OCI-M1 (cell line): ENCODE data around the gene CDC42EP5.

Source experiments
- DNase-seq: peaks from one replicate; lab custom pipeline; 2025; lab: John Stamatoyannopoulos, UW

CDC42EP5 gene

GRCh38 chr19:54462047-54462654 lies 10.9 kb downstream of the CDC42EP5 start:
- DNase-seq = no peak

- DNase-seq = no peak
Measured at GRCh38 chr19:54461613-54462012, 11.5 kb downstream of the CDC42EP5 start.

GRCh38 chr19:54461210-54461609 lies 11.9 kb downstream of the CDC42EP5 start:
- no peak for DNase-seq

- no peak for DNase-seq
Measured at GRCh38 chr19:54460230-54461005, 12.7 kb downstream of the CDC42EP5 start.

DNA sequence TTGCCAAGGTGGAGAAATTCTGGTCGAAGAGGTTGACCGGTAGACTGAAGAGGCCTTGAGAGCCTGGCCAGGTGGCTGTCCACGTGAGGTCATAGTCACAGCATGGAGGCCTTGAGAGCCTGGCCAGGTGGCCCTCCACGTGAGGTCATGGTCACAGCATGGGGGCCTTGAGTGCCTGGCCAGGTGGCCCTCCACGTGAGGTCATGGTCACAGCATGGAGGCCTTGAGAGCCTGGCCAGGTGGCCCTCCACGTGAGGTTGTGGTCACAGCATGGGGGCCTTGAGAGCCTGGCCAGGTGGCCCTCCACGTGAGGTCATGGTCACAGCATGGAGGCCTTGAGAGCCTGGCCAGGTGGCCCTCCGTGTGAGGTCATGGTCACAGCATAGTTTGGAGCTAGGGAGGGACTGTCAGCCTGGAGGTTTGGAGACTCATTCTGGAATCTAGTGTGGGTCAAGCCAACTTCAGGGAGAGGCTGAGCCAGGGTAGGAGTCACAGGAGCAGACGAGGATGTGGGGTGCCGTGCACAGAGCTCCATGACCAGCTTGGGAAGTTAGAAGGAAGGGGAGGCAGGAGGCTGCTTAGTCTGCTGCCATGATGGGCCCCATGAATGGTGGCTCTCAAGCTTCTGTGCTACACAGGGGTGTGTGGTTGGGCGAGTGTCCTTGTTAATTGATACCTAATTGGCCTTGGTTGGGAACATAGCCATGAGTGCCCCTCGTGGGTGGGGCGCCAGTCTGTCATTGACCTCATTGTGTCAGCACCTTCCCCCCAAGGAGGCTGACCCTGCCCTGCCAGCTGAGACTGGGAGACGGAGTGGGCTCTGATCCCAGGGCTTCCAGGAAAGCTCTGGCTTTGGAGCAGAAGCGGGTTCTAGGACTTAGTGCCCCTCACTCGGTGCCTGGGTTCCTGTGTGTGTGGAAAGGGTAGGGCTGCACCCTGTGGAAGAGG lies 13.5 kb downstream of the CDC42EP5 start:
- no peak for DNase-seq

- no peak for DNase-seq
Measured at GRCh38 chr19:54458648-54459281, 14.3 kb downstream of the CDC42EP5 start.

DNA sequence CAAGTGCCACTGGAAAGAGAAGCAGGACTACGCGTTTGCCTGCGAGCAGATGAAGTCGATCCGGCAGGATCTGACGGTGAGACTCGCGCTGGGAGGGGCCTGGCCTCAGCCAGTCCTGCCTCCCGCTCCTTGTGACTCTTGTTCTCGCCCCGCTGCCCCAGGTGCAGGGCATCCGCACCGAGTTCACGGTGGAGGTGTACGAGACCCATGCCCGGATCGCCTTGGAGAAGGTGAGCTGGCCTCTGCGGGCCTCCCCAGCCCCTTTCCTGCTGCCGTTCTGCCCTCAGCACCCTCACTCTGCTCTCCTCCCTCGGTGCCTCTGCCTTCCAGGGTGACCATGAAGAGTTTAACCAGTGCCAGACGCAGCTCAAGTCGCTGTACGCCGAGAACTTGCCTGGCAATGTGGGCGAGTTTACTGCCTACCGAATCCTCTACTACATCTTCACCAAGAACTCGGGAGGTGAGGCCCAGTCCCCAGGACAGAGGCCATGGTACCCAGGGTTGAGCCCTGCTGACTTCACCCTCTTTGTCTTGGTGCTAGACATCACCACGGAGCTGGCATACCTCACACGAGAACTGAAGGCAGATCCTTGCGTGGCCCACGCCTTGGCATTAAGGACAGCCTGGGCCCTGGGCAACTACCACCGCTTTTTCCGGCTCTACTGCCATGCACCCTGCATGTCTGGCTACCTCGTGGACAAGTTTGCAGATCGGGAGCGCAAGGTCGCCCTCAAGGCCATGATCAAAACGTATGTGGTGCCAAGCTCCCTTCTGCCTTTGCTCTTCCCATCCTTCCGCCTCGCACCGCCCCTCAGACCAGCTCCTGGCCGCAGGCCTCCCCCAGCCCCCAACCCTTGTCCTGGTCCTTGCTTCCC lies 15.1 kb downstream of the CDC42EP5 start:
- no peak for DNase-seq

DNA sequence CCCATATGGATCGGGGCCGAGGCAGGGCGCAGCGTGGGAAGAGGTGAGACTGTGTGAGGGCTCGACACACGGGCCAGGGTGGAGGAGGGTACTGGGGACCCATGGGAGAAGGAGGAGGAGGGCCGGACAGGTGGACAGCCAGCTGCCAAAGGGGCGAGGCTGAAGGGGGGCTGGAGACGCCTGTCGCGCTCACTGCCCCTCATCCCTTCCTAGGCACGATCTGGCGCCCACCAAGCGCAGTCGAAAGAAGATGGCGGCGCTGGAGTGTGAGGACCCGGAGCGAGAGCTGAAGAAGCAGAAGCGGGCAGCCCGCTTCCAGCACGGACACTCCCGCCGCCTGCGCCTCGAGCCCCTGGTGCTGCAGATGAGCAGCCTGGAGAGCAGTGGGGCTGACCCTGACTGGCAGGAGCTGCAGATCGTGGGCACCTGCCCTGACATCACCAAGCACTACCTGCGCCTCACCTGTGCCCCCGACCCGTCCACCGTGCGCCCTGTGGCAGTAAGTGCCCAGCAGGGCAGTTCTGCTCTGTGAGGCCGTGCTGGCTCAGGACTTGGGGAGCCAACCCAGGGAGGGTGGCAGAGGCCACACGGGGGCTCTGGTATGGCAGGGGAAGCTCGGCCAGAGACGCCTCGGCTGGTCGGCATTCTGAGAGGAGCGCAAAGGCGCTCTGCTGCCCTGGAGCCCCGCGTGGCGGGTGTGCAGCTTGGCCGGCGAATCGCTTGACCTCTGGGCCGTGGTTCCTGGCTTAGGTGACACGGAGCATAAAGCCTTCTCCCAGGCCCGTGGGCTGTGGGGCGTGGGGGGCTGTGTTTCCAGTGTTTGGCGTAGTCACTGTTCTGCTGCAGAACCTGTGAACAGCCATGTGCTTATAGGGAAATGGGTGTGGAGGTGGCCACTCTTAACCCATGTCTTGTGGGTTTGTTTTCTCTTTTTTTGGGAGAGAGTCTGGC lies 16.4 kb downstream of the CDC42EP5 start:
- no peak for DNase-seq

DNA sequence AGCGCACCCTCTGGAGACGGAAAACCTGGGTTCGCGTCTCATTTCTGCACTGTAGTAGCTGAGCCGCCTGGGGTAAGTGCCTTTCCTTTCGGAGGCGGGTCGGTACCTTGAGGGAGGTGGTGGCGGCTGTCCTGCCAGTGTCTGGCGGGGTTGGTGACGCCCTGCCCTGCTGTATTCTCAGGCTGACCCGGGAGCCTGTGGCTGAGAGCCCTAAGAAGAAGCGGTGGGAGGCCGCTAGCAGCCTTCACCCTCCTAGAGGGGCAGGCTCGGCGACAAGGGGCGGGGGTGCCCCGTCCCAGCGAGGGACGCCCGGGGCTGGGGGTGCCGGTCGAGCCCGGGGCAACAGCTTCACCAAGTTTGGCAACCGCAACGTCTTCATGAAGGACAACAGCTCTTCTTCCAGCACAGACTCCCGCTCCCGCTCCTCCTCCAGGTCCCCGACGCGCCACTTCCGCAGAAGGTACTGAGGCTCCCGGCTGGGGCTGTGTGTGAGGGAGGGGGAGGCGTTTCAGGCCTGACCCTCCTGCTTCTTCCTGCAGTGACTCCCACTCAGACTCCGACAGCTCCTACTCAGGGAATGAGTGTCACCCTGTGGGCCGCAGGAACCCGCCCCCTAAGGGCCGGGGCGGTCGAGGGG lies 17.2 kb downstream of the CDC42EP5 start:
- no peak for DNase-seq

DNA sequence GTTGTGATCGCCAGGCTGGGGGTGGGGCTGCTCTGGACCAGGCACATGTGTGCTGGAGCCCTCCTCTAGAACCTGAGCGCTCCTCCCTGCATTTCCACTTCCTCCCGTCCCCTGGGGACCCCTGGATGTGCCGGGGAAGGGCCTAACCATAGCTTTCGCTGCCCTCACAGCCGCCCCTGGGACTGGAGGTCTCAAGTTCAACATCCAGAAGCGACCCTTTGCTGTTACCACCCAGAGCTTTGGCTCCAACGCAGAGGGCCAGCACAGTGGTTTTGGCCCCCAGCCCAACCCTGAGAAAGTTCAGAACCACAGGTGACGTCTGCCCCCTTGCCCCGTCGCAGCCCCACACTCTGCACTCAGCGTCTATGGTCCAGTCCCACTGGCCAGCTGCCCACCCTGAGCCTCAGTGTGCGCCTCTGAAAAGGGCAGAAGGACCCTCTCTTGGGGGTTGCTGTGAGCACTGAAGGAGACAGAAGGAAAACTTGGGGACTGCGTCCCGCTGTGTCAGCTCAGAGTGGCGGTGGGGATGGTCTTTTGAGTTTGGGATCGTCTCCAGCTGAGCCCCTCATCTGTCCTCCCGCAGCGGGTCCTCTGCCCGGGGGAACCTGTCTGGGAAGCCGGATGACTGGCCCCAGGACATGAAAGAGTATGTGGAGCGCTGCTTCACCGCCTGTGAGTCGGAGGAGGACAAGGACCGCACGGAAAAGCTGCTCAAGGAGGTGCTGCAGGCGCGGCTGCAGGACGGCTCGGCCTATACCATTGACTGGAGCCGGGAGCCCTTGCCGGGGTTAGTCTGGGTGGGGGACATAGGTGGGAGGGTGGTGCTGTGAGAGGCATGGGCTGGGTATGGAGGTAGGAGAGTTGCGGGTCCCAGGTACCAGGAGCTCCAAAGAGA lies 18.1 kb downstream of the CDC42EP5 start:
- DNase-seq = no peak

GRCh38 chr19:54453921-54454780 lies 18.9 kb downstream of the CDC42EP5 start:
- no peak for DNase-seq

- no peak for DNase-seq
Measured at GRCh38 chr19:54452626-54453025, 20.5 kb downstream of the CDC42EP5 start.

DNA sequence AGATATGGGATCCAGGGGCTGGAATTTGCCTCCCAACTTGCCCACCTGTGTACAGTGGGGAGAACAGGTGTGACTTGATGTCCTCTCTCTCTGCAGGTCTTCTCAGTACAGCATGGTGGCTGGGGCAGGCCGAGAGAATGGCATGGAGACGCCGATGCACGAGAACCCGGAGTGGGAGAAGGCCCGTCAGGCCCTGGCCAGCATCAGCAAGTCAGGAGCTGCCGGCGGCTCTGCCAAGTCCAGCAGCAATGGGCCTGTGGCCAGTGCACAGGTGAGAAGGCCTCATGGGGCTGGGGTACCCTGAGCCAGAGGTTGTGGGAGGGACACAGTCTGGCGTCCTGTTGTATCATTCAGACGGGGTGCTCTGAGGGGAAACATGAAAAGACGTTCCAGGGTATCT lies 21.1 kb downstream of the CDC42EP5 start:
- no peak for DNase-seq

- DNase-seq = peak; percentile 60
Measured at GRCh38 chr19:54451331-54451871, 21.7 kb downstream of the CDC42EP5 start.

GRCh38 chr19:54449701-54450069 lies 23.4 kb downstream of the CDC42EP5 start:
- no peak for DNase-seq

DNA sequence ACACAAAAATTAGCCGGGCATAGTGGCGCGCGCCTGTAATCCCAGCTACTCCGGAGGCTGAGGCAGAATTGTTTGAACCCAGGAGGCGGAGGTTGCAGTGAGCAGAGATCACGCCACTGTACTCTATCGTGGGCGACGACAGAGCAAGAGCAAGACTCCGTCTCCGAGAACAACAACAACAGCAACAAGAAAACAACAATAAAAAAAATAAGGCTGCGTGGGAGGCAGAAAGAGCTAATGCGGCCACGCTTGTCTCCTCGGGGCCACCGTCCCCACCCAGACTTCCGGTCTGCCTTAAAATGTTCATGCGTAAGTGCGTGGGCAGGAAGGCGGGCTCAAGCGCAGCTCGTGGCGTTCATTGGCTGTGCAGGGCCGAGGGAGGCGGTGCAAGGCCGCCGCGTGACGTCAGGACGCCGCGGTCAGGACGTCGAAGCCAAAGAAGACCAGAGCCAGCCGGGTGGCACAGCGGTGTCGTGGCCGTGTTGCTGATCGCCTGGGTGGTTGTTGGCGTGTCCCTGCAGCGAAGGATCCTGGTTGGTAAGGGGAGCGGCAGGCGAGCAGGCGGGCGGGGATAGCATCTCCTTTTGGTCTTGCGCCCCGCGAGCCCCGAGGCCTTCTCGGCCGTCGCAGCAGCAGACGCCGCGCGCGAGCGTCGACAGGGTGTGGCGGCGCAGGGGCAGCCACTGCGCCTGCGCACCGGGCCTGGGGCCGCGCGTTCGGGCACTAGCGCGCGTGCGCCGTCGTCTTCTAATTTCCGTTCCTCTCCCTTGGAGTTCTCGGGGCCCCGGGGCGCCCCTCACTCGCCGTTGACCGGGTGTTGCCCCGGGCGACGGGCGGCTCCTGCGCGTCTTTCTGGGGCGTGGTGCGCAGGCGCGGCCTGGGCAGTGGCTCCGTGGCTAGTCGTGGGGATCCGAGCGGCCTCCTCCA lies 24.1 kb downstream of the CDC42EP5 start, which contains the start of gene LENG8:
Gene LENG8 (plus strand): TSS at position 426 of the 927 bp plus-strand sequence. CDS start 2,146 bp downstream, outside the sequence.
- DNase-seq = peak; percentile 99
